ENCODE results near the gene EYS.
"Not testable (repeated sequence)": the region's sequence is repeated elsewhere in the genome, so short reads cannot be mapped to it uniquely, and the experiment has no call there.

The EYS gene

GRCh38 chr6:63802606-63803206, 1904.3 kb downstream of the EYS start:
- TF ChIP-seq PPARA (CRISPR knock-in tag; IDR thresholded peaks at IDR 0.05; ENCODE audit: borderline replicate concordance) (no peak), ZNF70 (CRISPR knock-in tag; IDR thresholded peaks at IDR 0.05) (no peak), ZNF565 (CRISPR knock-in tag; conservative IDR thresholded peaks at IDR 0.05; ENCODE audit: low read depth) (no peak), CSDC2 (CRISPR knock-in tag; IDR thresholded peaks at IDR 0.05) (no peak), RARB (CRISPR knock-in tag; IDR thresholded peaks at IDR 0.05) (no peak), SNAI2 (CRISPR knock-in tag; IDR thresholded peaks at IDR 0.05) (no peak), OSR1 (CRISPR knock-in tag; IDR thresholded peaks at IDR 0.05) (no peak), ESRRG (CRISPR knock-in tag; IDR thresholded peaks at IDR 0.05) (no peak), PATZ1 (CRISPR knock-in tag; IDR thresholded peaks at IDR 0.05; ENCODE audit: borderline replicate concordance) (no peak), ZC3H10 (CRISPR knock-in tag; IDR thresholded peaks at IDR 0.05) (no peak), BACH2 (CRISPR knock-in tag; IDR thresholded peaks at IDR 0.05; ENCODE audit: borderline replicate concordance) (no peak), ZNF8 (CRISPR knock-in tag; IDR thresholded peaks at IDR 0.05) (no peak)
- no peak for ATAC-seq

- ATAC-seq: not testable (repeated sequence)
These were observed 1906.6 kb downstream of the EYS start for GRCh38 chr6:63800386-63800785.

- TF ChIP-seq ZC3H10 (CRISPR knock-in tag; IDR thresholded peaks at IDR 0.05) (no peak), ZFP3 (CRISPR knock-in tag; IDR thresholded peaks at IDR 0.05) (no peak), PATZ1 (CRISPR knock-in tag; IDR thresholded peaks at IDR 0.05; ENCODE audit: borderline replicate concordance) (no peak), PPARA (CRISPR knock-in tag; IDR thresholded peaks at IDR 0.05; ENCODE audit: borderline replicate concordance) (no peak), ESRRG (CRISPR knock-in tag; IDR thresholded peaks at IDR 0.05) (no peak), ZNF8 (CRISPR knock-in tag; IDR thresholded peaks at IDR 0.05) (no peak), TCF4 (CRISPR knock-in tag; IDR thresholded peaks at IDR 0.05; ENCODE audit: borderline replicate concordance) (no peak), ISL1 (CRISPR knock-in tag; IDR thresholded peaks at IDR 0.05) (no peak), ZNF70 (CRISPR knock-in tag; IDR thresholded peaks at IDR 0.05) (no peak), BACH2 (CRISPR knock-in tag; IDR thresholded peaks at IDR 0.05; ENCODE audit: borderline replicate concordance) (no peak), ZNF565 (CRISPR knock-in tag; conservative IDR thresholded peaks at IDR 0.05; ENCODE audit: low read depth) (no peak), TOX (CRISPR knock-in tag; IDR thresholded peaks at IDR 0.05; ENCODE audit: borderline replicate concordance) (no peak), CSDC2 (CRISPR knock-in tag; IDR thresholded peaks at IDR 0.05) (no peak), CREB5 (CRISPR knock-in tag; IDR thresholded peaks at IDR 0.05; ENCODE audit: low read depth) (no peak), SNAI2 (CRISPR knock-in tag; IDR thresholded peaks at IDR 0.05) (no peak)
- no peak for ATAC-seq
These were observed 1907.2 kb downstream of the EYS start for GRCh38 chr6:63799813-63800212.

- no peak for ATAC-seq
- TF ChIP-seq TOX (CRISPR knock-in tag; IDR thresholded peaks at IDR 0.05; ENCODE audit: borderline replicate concordance): no peak
- TF ChIP-seq CREB5 (CRISPR knock-in tag; IDR thresholded peaks at IDR 0.05; ENCODE audit: low read depth): no peak
- no peak for TF ChIP-seq TSHZ2 (CRISPR knock-in tag; IDR thresholded peaks at IDR 0.05)
- no peak for TF ChIP-seq GLIS3 (CRISPR knock-in tag; IDR thresholded peaks at IDR 0.05)
- TF ChIP-seq POU6F1 (CRISPR knock-in tag; IDR thresholded peaks at IDR 0.05; ENCODE audit: borderline replicate concordance, low read depth): no peak
- TF ChIP-seq RARB (CRISPR knock-in tag; IDR thresholded peaks at IDR 0.05): no peak
- TF ChIP-seq CSRNP3 (CRISPR knock-in tag; IDR thresholded peaks at IDR 0.05): no peak
- no peak for TF ChIP-seq TCF4 (CRISPR knock-in tag; IDR thresholded peaks at IDR 0.05; ENCODE audit: borderline replicate concordance)
- no peak for TF ChIP-seq ISL1 (CRISPR knock-in tag; IDR thresholded peaks at IDR 0.05)
These were observed 1907.7 kb downstream of the EYS start for GRCh38 chr6:63799313-63799712.

Data from SK-N-SH treated with all-trans-retinoic acid at 6 μM for 48 hours (cell line).